B cell (primary cell): ENCODE data around the gene TSPO. TPM values are rescaled to one million over a fixed set of nuclear protein-coding genes. Genes with fewer than 3 reads are reported as not detected.

Experiments
- ATAC-seq: fragments of 200-7000 bp; cut with Tn5 transposase; one replicate; pipeline ENCODE4 v1.10.0; 2021; ENCODE audit warnings: low read depth, mild to moderate bottlenecking, moderate number of reproducible peaks, moderate library complexity
- CTCF ChIA-PET: fragments of 350-600 bp; sonication (Branson Sonifier 250); formaldehyde crosslinking; loops from one replicate; lab custom pipeline; 2021; ENCODE audit warnings: antibody characterized with exemption, inconsistent platforms; lab: Charles Lee
- POLR2A ChIA-PET: fragments of 350-600 bp; sonication (Branson Sonifier 250); formaldehyde crosslinking; loops from one replicate; lab custom pipeline; 2021; ENCODE audit warnings: antibody characterized with exemption; lab: Charles Lee
- DNase-seq: peaks from one replicate; pipeline ENCODE4 v3.0.0; 2013
- H2AFZ ChIP-seq: 2 replicates; pipeline ENCODE4 v1.6.1; 2012; ENCODE audit warnings: mild to moderate bottlenecking, low read depth, low read length; ENCODE audit not compliant: insufficient read depth, poor library complexity, severe bottlenecking
- H3K27ac ChIP-seq, 2 donors: 1 replicate in 1 of 2; 2 replicates in 1 of 2; pipeline ENCODE4 v1.5.1; 2012 to 2013; ENCODE audit warnings: low read length in 2 of 2, mild to moderate bottlenecking in 2 of 2, moderate library complexity in 1 of 2
- H3K27me3 ChIP-seq, 4 experiments: fragments of 200-600 bp in 1 of 4; sonication (generic) in 1 of 4; replicated peaks in 1 of 4; 1 replicate in 2 of 4; 2 replicates in 2 of 4; pipeline versions ENCODE4 v1.6.1 to v1.7.0; 2013 to 2016; ENCODE audit warnings: low read length in 3 of 4, mild to moderate bottlenecking in 2 of 4, mixed read lengths in 1 of 4, moderate library complexity in 1 of 4; ENCODE audit not compliant: insufficient read depth in 4 of 4, control insufficient read depth in 3 of 4; ENCODE audit errors: control extremely low read depth in 1 of 4
- H3K36me3 ChIP-seq, 2 experiments: replicated peaks in 1 of 2; 1 replicate in 1 of 2; 2 replicates in 1 of 2; pipeline versions ENCODE4 v1.6.1 to v1.7.1; 2013; ENCODE audit warnings: low read length in 1 of 2; ENCODE audit not compliant: insufficient read depth in 2 of 2, control insufficient read depth in 1 of 2; ENCODE audit errors: control extremely low read depth in 1 of 2, extremely low read depth in 1 of 2
- H3K4me1 ChIP-seq, 2 donors: fragments of 200-600 bp in 1 of 2; sonication (generic) in 1 of 2; 1 replicate in 1 of 2; 2 replicates in 1 of 2; pipeline versions ENCODE4 v1.5.1 to v1.6.1; 2013 to 2017; ENCODE audit warnings: low read length in 2 of 2; ENCODE audit not compliant: control insufficient read depth in 2 of 2, insufficient read depth in 2 of 2
- H3K4me2 ChIP-seq: replicated peaks from 2 replicates; pipeline ENCODE3; 2012; ENCODE audit warnings: mild to moderate bottlenecking, low read depth, low read length; ENCODE audit not compliant: poor library complexity, severe bottlenecking
- H3K4me3 ChIP-seq, 5 experiments: fragments of 200-600 bp in 1 of 5; sonication (generic) in 1 of 5; 1 replicate in 3 of 5; 2 replicates in 2 of 5; pipeline versions ENCODE4 v1.5.1 to v1.7.0; 2011 to 2016; ENCODE audit warnings: low read length in 4 of 5, mild to moderate bottlenecking in 4 of 5, low read depth in 2 of 5, control low read depth in 1 of 5, moderate library complexity in 1 of 5; ENCODE audit not compliant: insufficient read depth in 1 of 5; ENCODE audit errors: control extremely low read depth in 1 of 5, extremely low read depth in 1 of 5
- H3K79me2 ChIP-seq: fragments of 200-600 bp; sonication (generic); one replicate; pipeline ENCODE4 v1.6.0; 2016; ENCODE audit warnings: low read length; ENCODE audit not compliant: control insufficient read depth, insufficient read depth
- H3K9ac ChIP-seq: fragments of 200-600 bp; sonication (generic); 2 replicates; pipeline ENCODE4 v1.6.1; 2017; ENCODE audit warnings: mild to moderate bottlenecking, low read length, moderate library complexity
- H3K9me3 ChIP-seq, 3 donors: one replicate each; pipeline versions ENCODE4 v1.6.1 to v1.7.1; 2013; ENCODE audit warnings: low read length in 2 of 3; ENCODE audit not compliant: control insufficient read depth in 2 of 3, insufficient read depth in 1 of 3; ENCODE audit errors: control extremely low read depth in 1 of 3
- H4K20me1 ChIP-seq: 2 replicates; pipeline ENCODE4 v1.6.0; 2012; ENCODE audit warnings: mild to moderate bottlenecking, low read length; ENCODE audit not compliant: insufficient read depth, control insufficient read depth, poor library complexity, severe bottlenecking
- H3K27ac Mint-ChIP-seq: one replicate; pipeline ENCODE4 v1.8.0; 2021; ENCODE audit warnings: mixed read lengths
- H3K27me3 Mint-ChIP-seq: one replicate; pipeline ENCODE4 v1.8.0; 2021; ENCODE audit warnings: mixed read lengths
- H3K4me1 Mint-ChIP-seq: one replicate; pipeline ENCODE4 v1.8.0; 2021; ENCODE audit warnings: mixed read lengths
- H3K4me3 Mint-ChIP-seq: one replicate; pipeline ENCODE4 v1.8.0; 2021; ENCODE audit warnings: mixed read lengths
- H3K9me3 Mint-ChIP-seq: one replicate; pipeline ENCODE4 v1.8.0; 2022; ENCODE audit warnings: mixed read lengths; ENCODE audit not compliant: insufficient read depth
- CTCF ChIP-seq: fragments of 200-600 bp; IDR thresholded peaks from one replicate; pipeline ENCODE4 v1.8.0; 2022; ENCODE audit warnings: antibody characterized with exemption, mild to moderate bottlenecking
- EZH2 ChIP-seq: IDR thresholded peaks from 2 replicates; pipeline ENCODE4 v1.6.1; 2012; ENCODE audit warnings: borderline replicate concordance, low read depth, mild to moderate bottlenecking, moderate library complexity, low read length; ENCODE audit not compliant: insufficient read depth, poor library complexity, severe bottlenecking
- WGBS: methylation state at CpG from one replicate; pipeline ENCODE4 v1.1.5; 2013; ENCODE audit warnings: missing lambda C conversion rate; ENCODE audit not compliant: insufficient coverage; 5-methylcytosine and 5-hydroxymethylcytosine counted together
- intact Hi-C: fragments of 100-400 bp; cut with micrococcal nuclease; formaldehyde crosslinking; loops from one replicate; pipeline ENCODE4 v1.10.0; 2022
- polyA plus RNA-seq: library from polyadenylated mRNA; depleted of rRNA; stranded (reverse); fragments of >200 nt; gene quantifications from 2 replicates; pipeline ENCODE4 v1.2.3, GENCODE V29; 2012
- total RNA-seq, 2 donors: library from RNA; stranded (reverse); fragments of 120-200 nt in 1 of 2; gene quantifications; 1 replicate in 1 of 2; 2 replicates in 1 of 2; pipeline versions ENCODE4 v1.2.3 to v1.2.4, GENCODE V29; 2013 to 2022

Gene TSPO
- total and polyA plus RNA-seq, 2 donors (not counting 1 experiment from before 2014, with no cell fraction given), result 54.9 to 94.2 TPM

GRCh38 chr22:43182726-43183125 lies 31.4 kb downstream of the TSPO start:
- TF ChIP-seq CTCF (no peak), EZH2 (no peak)
- H3K9me3 Mint-ChIP-seq, result no peaks in the 10 kb centered on the region
- no peak overlapping the region for H3K27ac ChIP-seq
- POLR2A ChIA-PET, result no interaction called here
- H3K4me1 ChIP-seq, result peaks cover 10 to 12% of the 10 kb centered on the region in 2 donors
- H3K9ac ChIP-seq, result no peak overlapping the region
- H2AFZ ChIP-seq, result no peak overlapping the region
- no peak for ATAC-seq
- peaks cover 38% of the 10 kb centered on the region for H3K79me2 ChIP-seq
- no peak overlapping the region for H3K4me3 ChIP-seq
- peaks cover 0 to 2% (median 0%) of the 10 kb centered on the region in 3 donors for H3K9me3 ChIP-seq
- H4K20me1 ChIP-seq, result peaks cover 12% of the 10 kb centered on the region
- no peak overlapping the region for H3K27ac Mint-ChIP-seq
- no peaks in the 10 kb centered on the region for H3K27me3 Mint-ChIP-seq
- DNase-seq, result no peak
- H3K4me2 ChIP-seq, result no peak overlapping the region
- intact Hi-C loops, result no loop called here
- no peak overlapping the region for H3K4me3 Mint-ChIP-seq
- H3K4me1 Mint-ChIP-seq, result peaks cover 14% of the 10 kb centered on the region
- CTCF ChIA-PET, result no interaction called here
- WGBS, result 99% methylated on average over 16 of the region's 17 CpGs
- H3K27me3 ChIP-seq, result no peaks in the 10 kb centered on the region
- H3K36me3 ChIP-seq, result peaks cover 0 to 20% of the 10 kb centered on the region in 2 experiments

DNA sequence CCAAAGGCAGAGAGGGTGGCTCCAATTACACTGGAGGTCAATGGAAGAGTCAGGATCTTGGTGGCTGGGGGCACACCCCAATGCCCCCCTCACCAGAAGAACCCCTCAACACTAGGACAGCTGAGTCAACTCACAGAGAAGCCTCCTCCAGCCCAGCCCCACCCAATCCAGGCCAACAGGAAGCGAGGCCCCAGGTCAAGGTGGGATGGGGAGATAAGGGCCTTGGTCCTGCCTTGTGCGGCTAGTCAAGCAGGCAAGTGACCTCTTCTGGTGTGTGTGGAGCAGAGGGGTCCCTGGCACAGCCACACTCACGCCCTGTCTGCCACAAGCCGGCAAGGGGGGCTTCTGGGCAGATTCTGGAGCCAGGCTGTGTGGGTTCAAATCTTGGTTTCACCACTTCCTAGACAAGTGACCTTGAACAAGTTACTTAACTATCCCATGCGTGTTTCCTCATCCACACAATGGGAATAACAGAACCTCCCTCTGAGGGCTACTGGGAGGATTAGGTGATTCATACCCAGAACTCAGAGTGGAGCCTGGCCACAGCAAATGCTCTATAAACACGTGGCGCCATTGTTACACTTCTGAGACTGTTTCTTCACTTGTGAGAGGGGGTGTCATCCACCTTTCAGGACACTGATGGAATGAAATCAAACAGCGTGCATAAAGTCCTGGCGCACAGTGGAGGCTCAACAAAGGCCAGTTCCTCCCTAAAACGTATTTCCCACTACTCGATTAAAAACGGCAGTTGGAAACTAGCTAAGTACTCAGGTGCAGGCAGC lies 32.3 kb downstream of the TSPO start:
- H3K9me3 Mint-ChIP-seq, result no peaks in the 10 kb centered on the region
- DNase-seq (no peak), ATAC-seq (no peak)
- H3K27me3 Mint-ChIP-seq, result no peaks in the 10 kb centered on the region
- Histone ChIP-seq H3K4me1 (peaks cover 14 to 19% of the 10 kb centered on the region in 2 donors), H2AFZ (no peak overlapping the region), H3K36me3 (peaks cover 0 to 15% of the 10 kb centered on the region in 2 experiments), H3K9ac (no peak overlapping the region), H3K27me3 (no peaks in the 10 kb centered on the region), H3K9me3 (peaks cover 0 to 4% (median 0%) of the 10 kb centered on the region in 3 donors), H3K79me2 (peaks cover 38% of the 10 kb centered on the region), H3K4me3 (no peak overlapping the region), H3K4me2 (no peak overlapping the region), H3K27ac (no peak overlapping the region), H4K20me1 (peaks cover 12% of the 10 kb centered on the region)
- peaks cover 16% of the 10 kb centered on the region for H3K4me1 Mint-ChIP-seq
- WGBS, result 76% methylated on average over 10 of the region's 12 CpGs
- H3K4me3 Mint-ChIP-seq, result peak overlapping the region; percentile 28
- POLR2A ChIA-PET, result no interaction called here
- intact Hi-C loops, result no loop called here
- H3K27ac Mint-ChIP-seq, result no peak overlapping the region
- CTCF ChIA-PET, result no interaction called here
- TF ChIP-seq EZH2 (no peak), CTCF (no peak)
